H9 (cell line): ENCODE measurements around the gene OGDH. TPM values are rescaled to one million over a fixed set of nuclear protein-coding genes. Genes with fewer than 3 reads are reported as not detected.

Source experiments
- DNase-seq: peaks from one replicate; pipeline ENCODE4 v3.0.0-alpha.2; 2017
- H2AFZ ChIP-seq: one replicate; pipeline ENCODE4 v1.6.1; 2013; ENCODE audit warnings: mild to moderate bottlenecking, low read length, control low read depth, moderate library complexity
- H2AK5ac ChIP-seq: 2 replicates; pipeline ENCODE4 v1.6.1; 2013; ENCODE audit warnings: low read length, control low read depth, mixed read lengths; ENCODE audit not compliant: insufficient read length
- H2BK120ac ChIP-seq: one replicate; pipeline ENCODE4 v1.6.1; 2013; ENCODE audit warnings: low read depth, mild to moderate bottlenecking, low read length, control low read depth, inconsistent platforms; ENCODE audit not compliant: poor library complexity, severe bottlenecking
- H2BK12ac ChIP-seq: 2 replicates; pipeline ENCODE4 v1.6.1; 2013; ENCODE audit warnings: low read length, control low read depth, mixed read lengths, low read depth; ENCODE audit not compliant: insufficient read length
- H2BK15ac ChIP-seq: 2 replicates; pipeline ENCODE4 v1.6.1; 2013; ENCODE audit warnings: low read depth, low read length, control low read depth
- H2BK20ac ChIP-seq: one replicate; pipeline ENCODE4 v1.6.1; 2013; ENCODE audit warnings: low read depth, mild to moderate bottlenecking, low read length, control low read depth, inconsistent platforms; ENCODE audit not compliant: poor library complexity, severe bottlenecking
- H2BK5ac ChIP-seq: 2 replicates; pipeline ENCODE4 v1.6.1; 2013; ENCODE audit warnings: low read length, control low read depth, mixed read lengths; ENCODE audit not compliant: insufficient read length
- H3K14ac ChIP-seq: 2 replicates; pipeline ENCODE4 v1.6.1; 2013; ENCODE audit warnings: low read length, control low read depth; ENCODE audit not compliant: insufficient read depth
- H3K18ac ChIP-seq: 2 replicates; pipeline ENCODE4 v1.6.1; 2013; ENCODE audit warnings: low read depth, mild to moderate bottlenecking, mixed read lengths, low read length, control low read depth; ENCODE audit not compliant: insufficient read length
- H3K23ac ChIP-seq: 2 replicates; pipeline ENCODE4 v1.6.1; 2013; ENCODE audit warnings: low read length, control low read depth, mixed read lengths, low read depth; ENCODE audit not compliant: insufficient read length
- H3K23me2 ChIP-seq: 2 replicates; pipeline ENCODE4 v1.6.1; 2013; ENCODE audit warnings: low read depth, mild to moderate bottlenecking, mixed read lengths, low read length, control low read depth; ENCODE audit not compliant: insufficient read length, poor library complexity, severe bottlenecking
- H3K27ac ChIP-seq: 2 replicates; pipeline ENCODE4 v1.5.1; 2013; ENCODE audit warnings: low read length, control low read depth, mixed read lengths, low read depth; ENCODE audit not compliant: insufficient read length
- H3K27me3 ChIP-seq: 2 replicates; pipeline ENCODE4 v1.6.1; 2013; ENCODE audit warnings: low read length, control low read depth, inconsistent platforms; ENCODE audit not compliant: insufficient read depth
- H3K4ac ChIP-seq: 2 replicates; pipeline ENCODE4 v1.6.1; 2013; ENCODE audit warnings: low read depth, mild to moderate bottlenecking, control low read depth, inconsistent platforms, low read length, moderate library complexity
- H3K4me1 ChIP-seq: 2 replicates; pipeline ENCODE4 v1.6.1; 2013; ENCODE audit warnings: low read length, control low read depth, inconsistent platforms; ENCODE audit not compliant: insufficient read depth
- H3K4me2 ChIP-seq: 2 replicates; pipeline ENCODE4 v1.6.1; 2013; ENCODE audit warnings: low read length, control low read depth, mixed read lengths; ENCODE audit not compliant: insufficient read length, insufficient read depth
- H3K56ac ChIP-seq: 2 replicates; pipeline ENCODE4 v1.6.1; 2013; ENCODE audit warnings: low read depth, mild to moderate bottlenecking, mixed read lengths, low read length, control low read depth; ENCODE audit not compliant: insufficient read length
- H3K79me1 ChIP-seq: 2 replicates; pipeline ENCODE4 v1.6.1; 2013; ENCODE audit warnings: low read depth, mild to moderate bottlenecking, moderate library complexity, low read length, control low read depth, inconsistent platforms; ENCODE audit not compliant: insufficient read depth, poor library complexity, severe bottlenecking
- H3K79me2 ChIP-seq: 2 replicates; pipeline ENCODE4 v1.6.1; 2013; ENCODE audit warnings: low read length, control low read depth, inconsistent platforms; ENCODE audit not compliant: insufficient read depth
- H3K9ac ChIP-seq: 2 replicates; pipeline ENCODE4 v1.6.1; 2013; ENCODE audit warnings: low read length, control low read depth, mixed read lengths; ENCODE audit not compliant: insufficient read length; ENCODE audit errors: extremely low read depth
- H3K9me3 ChIP-seq: one replicate; pipeline ENCODE4 v1.6.1; 2013; ENCODE audit warnings: low read depth, low read length, inconsistent platforms; ENCODE audit not compliant: control insufficient read depth
- H3T11ph ChIP-seq: one replicate; pipeline ENCODE4 v1.6.1; 2013; ENCODE audit warnings: mild to moderate bottlenecking, low read length, control low read depth, inconsistent platforms
- H4K20me1 ChIP-seq: one replicate; pipeline ENCODE4 v1.6.1; 2013; ENCODE audit not compliant: control insufficient read depth, insufficient read length, insufficient read depth
- H4K5ac ChIP-seq: 2 replicates; pipeline ENCODE4 v1.6.1; 2013; ENCODE audit warnings: low read depth, mild to moderate bottlenecking, mixed read lengths, low read length, control low read depth; ENCODE audit not compliant: insufficient read length
- H4K8ac ChIP-seq: replicated peaks from 2 replicates; pipeline ENCODE4 v1.6.1; 2013; ENCODE audit warnings: low read length, control low read depth, mixed read lengths, low read depth; ENCODE audit not compliant: insufficient read length
- H4K91ac ChIP-seq: 2 replicates; pipeline ENCODE4 v1.6.1; 2013; ENCODE audit warnings: low read depth, mild to moderate bottlenecking, moderate library complexity, mixed read lengths, low read length, control low read depth; ENCODE audit not compliant: insufficient read length
- H3K27ac Mint-ChIP-seq, 3 experiments: 2 replicates in 2 of 3; 3 replicates in 1 of 3; pipeline ENCODE4 v1.8.0; 2020 to 2021; ENCODE audit warnings: mixed read lengths in 3 of 3, mild to moderate bottlenecking in 1 of 3, moderate library complexity in 1 of 3
- H3K27me3 Mint-ChIP-seq: 2 replicates; pipeline ENCODE4 v1.8.0; 2021; ENCODE audit warnings: low read depth, mild to moderate bottlenecking, moderate library complexity, mixed read lengths
- H3K36me3 Mint-ChIP-seq, 3 experiments: 2 replicates in 2 of 3; 3 replicates in 1 of 3; pipeline ENCODE4 v1.8.0; 2020 to 2021; ENCODE audit warnings: low read depth in 3 of 3, mixed read lengths in 3 of 3; ENCODE audit not compliant: insufficient read depth in 1 of 3
- H3K4me1 Mint-ChIP-seq, 2 experiments: 2 replicates each; pipeline ENCODE4 v1.8.0; 2020; ENCODE audit warnings: mixed read lengths in 2 of 2
- H3K4me3 Mint-ChIP-seq, 2 experiments: 2 replicates in 1 of 2; 3 replicates in 1 of 2; pipeline ENCODE4 v1.8.0; 2020 to 2021; ENCODE audit warnings: mild to moderate bottlenecking in 2 of 2, mixed read lengths in 2 of 2, moderate library complexity in 1 of 2
- H3K9me3 Mint-ChIP-seq, 2 experiments: 2 replicates in 1 of 2; 3 replicates in 1 of 2; pipeline ENCODE4 v1.8.0; 2020; ENCODE audit warnings: mild to moderate bottlenecking in 2 of 2, mixed read lengths in 2 of 2, moderate library complexity in 1 of 2
- CTCF ChIP-seq: fragments of 200-600 bp; sonication (generic); conservative IDR thresholded peaks from 3 replicates; pipeline ENCODE4 v1.8.0; 2021; ENCODE audit warnings: antibody characterized with exemption, mild to moderate bottlenecking
- WGBS: extraction: QIAGEN DNeasy Blood & Tissue Kit; methylation state at CpG from one replicate; pipeline ENCODE4 v1.1.7; 2013; ENCODE audit warnings: missing lambda C conversion rate, low lambda C conversion rate, mixed read lengths; ENCODE audit not compliant: insufficient read length; ENCODE audit errors: extremely low coverage; 5-methylcytosine and 5-hydroxymethylcytosine counted together
- total RNA-seq: library from RNA; stranded (reverse); gene quantifications from 2 replicates; pipeline ENCODE4 v1.2.1, GENCODE V29; 2021

The OGDH gene
- total RNA-seq, 1 experiment from 2014 or later = 77.3 TPM

- Histone ChIP-seq H3K56ac (no peak overlapping the region), H2BK5ac (no peak overlapping the region), H2BK120ac (no peak overlapping the region), H3K79me2 (no peaks in the 10 kb centered on the region), H3K27me3 (no peaks in the 10 kb centered on the region), H3K4me1 (no peaks in the 10 kb centered on the region), H2BK20ac (no peak overlapping the region), H2AK5ac (no peak overlapping the region), H3K18ac (no peak overlapping the region), H4K5ac (no peak overlapping the region), H2BK15ac (no peak overlapping the region), H3K9me3 (no peaks in the 10 kb centered on the region), H4K20me1 (no peaks in the 10 kb centered on the region), H3K23me2 (no peaks in the 10 kb centered on the region), H3K4me2 (no peak overlapping the region), H4K91ac (no peak overlapping the region), H3K23ac (no peak overlapping the region), H2BK12ac (no peak overlapping the region), H3K4ac (no peak overlapping the region), H4K8ac (no peak overlapping the region), H3K9ac (no peak overlapping the region), H2AFZ (no peak overlapping the region), H3K79me1 (no peaks in the 10 kb centered on the region), H3K27ac (no peak overlapping the region), H3T11ph (no peak overlapping the region), H3K14ac (no peak overlapping the region)
- Mint-ChIP-seq H3K27ac (no peak overlapping the region), H3K36me3 (peaks cover 23 to 50% (median 45%) of the 10 kb centered on the region in 3 experiments), H3K27me3 (no peaks in the 10 kb centered on the region), H3K9me3 (peaks cover 6 to 11% of the 10 kb centered on the region in 2 experiments; a peak in 4 of 5 replicates), H3K4me3 (no peak overlapping the region), H3K4me1 (no peaks in the 10 kb centered on the region)
- no CpG with 5 or more reads among the region's 11 CpGs for WGBS
- TF ChIP-seq CTCF = no peak
- DNase-seq = no peak
Measured at GRCh38 chr7:44654255-44654796, 47.9 kb downstream of the OGDH start.
